HEK293T (cell line): Measurements from ENCODE around the gene MCM10.

Experiments
- CTCF ChIA-PET: fragments of 350-600 bp; formaldehyde crosslinking; extraction: SDS; loops from one replicate; lab custom pipeline; 2021; ENCODE audit warnings: antibody characterized with exemption, inconsistent platforms; lab: Yijun Ruan, JAX
- POLR2A ChIA-PET: fragments of 350-600 bp; formaldehyde crosslinking; extraction: SDS; loops from one replicate; lab custom pipeline; 2020; ENCODE audit warnings: antibody characterized with exemption, inconsistent platforms; lab: Yijun Ruan, JAX
- DNase-seq: peaks from one replicate; pipeline ENCODE4 v3.0.0; 2012; ENCODE audit warnings: mixed read lengths; ENCODE audit errors: extremely low spot score
- ARNT ChIP-seq: fragments of 450-650 bp; IDR thresholded peaks from 2 replicates; pipeline ENCODE4 v1.6.1; 2017; ENCODE audit warnings: mild to moderate bottlenecking
- BHLHE40 ChIP-seq: fragments of 450-650 bp; IDR thresholded peaks from 2 replicates; pipeline ENCODE4 v1.6.1; 2016; ENCODE audit warnings: mild to moderate bottlenecking, moderate library complexity, borderline replicate concordance
- CTBP1 ChIP-seq: fragments of 450-650 bp; IDR thresholded peaks from 2 replicates; pipeline ENCODE4 v1.6.1; 2016; ENCODE audit warnings: borderline replicate concordance
- ELF4 ChIP-seq: fragments of 450-650 bp; IDR thresholded peaks from 2 replicates; pipeline ENCODE4 v1.6.1; 2017; ENCODE audit warnings: antibody characterized with exemption
- FOXA1 ChIP-seq: fragments of 450-650 bp; IDR thresholded peaks from 2 replicates; pipeline ENCODE4 v1.6.1; 2016; ENCODE audit warnings: mild to moderate bottlenecking
- FOXK2 ChIP-seq: fragments of 450-650 bp; IDR thresholded peaks from 2 replicates; pipeline ENCODE4 v1.6.1; 2016; ENCODE audit warnings: mild to moderate bottlenecking
- FOXM1 ChIP-seq: fragments of 450-650 bp; IDR thresholded peaks from 2 replicates; pipeline ENCODE4 v1.6.1; 2017; ENCODE audit warnings: mild to moderate bottlenecking, borderline replicate concordance
- HDGF ChIP-seq: fragments of 450-650 bp; IDR thresholded peaks from 2 replicates; pipeline ENCODE4 v1.6.1; 2017; ENCODE audit warnings: antibody characterized with exemption, borderline replicate concordance
- L3MBTL2 ChIP-seq: fragments of 450-650 bp; conservative IDR thresholded peaks from 2 replicates; pipeline ENCODE4 v1.6.1; 2016; ENCODE audit warnings: mild to moderate bottlenecking
- LEF1 ChIP-seq: fragments of 450-650 bp; IDR thresholded peaks from 2 replicates; pipeline ENCODE4 v1.6.1; 2017; ENCODE audit warnings: mild to moderate bottlenecking, borderline replicate concordance
- NFRKB ChIP-seq: fragments of 450-650 bp; IDR thresholded peaks from 2 replicates; pipeline ENCODE4 v1.6.1; 2016; ENCODE audit warnings: mild to moderate bottlenecking, moderate library complexity
- PKNOX1 ChIP-seq: fragments of 450-650 bp; IDR thresholded peaks from 2 replicates; pipeline ENCODE4 v1.6.1; 2016
- SP1 ChIP-seq: fragments of 450-650 bp; IDR thresholded peaks from 2 replicates; pipeline ENCODE4 v1.6.1; 2017
- SUZ12 ChIP-seq: fragments of 450-650 bp; IDR thresholded peaks from 2 replicates; pipeline ENCODE4 v1.6.1; 2016; ENCODE audit warnings: mild to moderate bottlenecking
- TARDBP ChIP-seq: fragments of 450-650 bp; IDR thresholded peaks from 2 replicates; pipeline ENCODE4 v1.6.1; 2016
- ZNF384 ChIP-seq: fragments of 450-650 bp; IDR thresholded peaks from 2 replicates; pipeline ENCODE4 v1.6.1; 2016

The MCM10 gene

DNA sequence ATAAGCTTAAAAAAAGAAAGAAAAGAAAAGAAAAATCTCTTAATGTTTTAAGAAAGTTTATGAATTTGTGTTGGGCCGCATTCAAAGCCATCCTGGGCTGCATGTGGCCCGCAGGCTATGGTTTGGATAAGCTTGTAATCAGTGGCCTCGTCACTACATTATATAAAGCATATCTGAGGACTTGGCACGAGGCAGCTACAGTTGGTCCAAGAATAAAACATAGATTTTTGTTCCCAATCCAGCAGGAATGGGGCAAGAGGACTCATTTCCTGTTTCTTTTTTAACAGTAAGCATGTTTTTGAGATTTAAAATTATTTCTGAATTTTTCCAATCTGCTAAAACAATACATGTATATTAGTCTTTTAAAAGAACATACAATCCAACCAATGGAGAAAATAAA, 28.6 kb downstream of the MCM10 start:
- POLR2A ChIA-PET, result no interaction called here
- DNase-seq, result no peak
- CTCF ChIA-PET, result no interaction called here
- TF ChIP-seq SP1 (no peak), HDGF (no peak), FOXM1 (no peak), NFRKB (no peak), CTBP1 (no peak), TARDBP (no peak), FOXA1 (no peak), L3MBTL2 (no peak), BHLHE40 (no peak), PKNOX1 (no peak), LEF1 (no peak), ZNF384 (no peak), ELF4 (no peak), FOXK2 (no peak), ARNT (no peak), SUZ12 (no peak)

DNA sequence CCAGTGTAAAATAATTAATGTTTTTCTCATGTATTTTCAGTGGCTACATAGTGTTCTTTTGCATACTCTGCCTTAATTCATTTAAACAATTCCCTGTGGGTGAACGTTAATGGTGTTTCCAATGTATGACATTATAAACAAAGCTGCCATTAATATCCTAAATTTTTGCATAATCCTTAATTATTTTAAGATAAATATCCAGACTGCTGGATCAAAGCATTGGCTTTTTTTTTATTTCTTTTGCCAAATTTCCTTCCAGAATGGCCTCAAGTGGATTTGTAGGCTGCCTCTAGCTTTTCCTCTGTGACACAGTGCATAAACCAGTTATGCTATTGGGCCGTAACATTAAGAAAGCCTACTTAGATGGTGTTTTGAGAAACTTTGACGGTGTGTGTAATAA, 29.5 kb downstream of the MCM10 start:
- DNase-seq, result no peak
- CTCF ChIA-PET, result no interaction called here
- POLR2A ChIA-PET, result interaction anchor here (0.9 kb wide), 1 partner anchor 111 kb away, joined by 3 read pairs; no protein-coding TSS in a partner anchor
- TF ChIP-seq L3MBTL2, result no peak

DNA sequence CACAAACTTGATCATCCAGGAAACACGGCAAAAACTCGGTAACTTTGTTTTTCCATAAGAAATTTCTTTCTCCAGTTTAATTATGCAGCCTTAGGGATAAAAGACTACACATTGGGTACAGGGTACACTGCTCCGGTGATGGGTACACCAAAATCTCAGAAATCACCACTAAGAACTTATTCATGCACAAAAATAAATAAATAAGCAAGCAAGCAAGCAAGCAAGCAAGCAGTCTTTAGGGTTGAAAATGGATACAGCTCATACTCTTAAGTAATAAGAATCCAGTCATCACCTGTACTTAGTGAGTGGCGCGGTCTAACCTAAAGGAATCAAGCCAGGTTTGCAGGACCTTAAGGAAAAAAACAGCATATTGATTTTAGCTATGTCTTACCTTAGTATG, 30.0 kb downstream of the MCM10 start:
- no peak for DNase-seq
- ChIA-PET POLR2A (interaction anchor here (0.9 kb wide), 1 partner anchor 111 kb away, joined by 3 read pairs; no protein-coding TSS in a partner anchor), CTCF (no interaction called here)
- no peak for TF ChIP-seq CTBP1
- no peak for TF ChIP-seq L3MBTL2
- no peak for TF ChIP-seq SUZ12
- TF ChIP-seq ARNT, result no peak
- no peak for TF ChIP-seq PKNOX1
- TF ChIP-seq FOXA1, result no peak
- TF ChIP-seq LEF1, result no peak
- TF ChIP-seq ZNF384, result no peak
- TF ChIP-seq SP1, result no peak
- no peak for TF ChIP-seq BHLHE40
- no peak for TF ChIP-seq ELF4

GRCh38 chr10:13193637-13194036, 32.3 kb downstream of the MCM10 start:
- CTCF ChIA-PET, result no interaction called here
- no peak for DNase-seq
- TF ChIP-seq NFRKB, result no peak
- no peak for TF ChIP-seq L3MBTL2
- no peak for TF ChIP-seq BHLHE40
- TF ChIP-seq HDGF, result no peak
- TF ChIP-seq SUZ12, result no peak
- POLR2A ChIA-PET, result no interaction called here

DNA sequence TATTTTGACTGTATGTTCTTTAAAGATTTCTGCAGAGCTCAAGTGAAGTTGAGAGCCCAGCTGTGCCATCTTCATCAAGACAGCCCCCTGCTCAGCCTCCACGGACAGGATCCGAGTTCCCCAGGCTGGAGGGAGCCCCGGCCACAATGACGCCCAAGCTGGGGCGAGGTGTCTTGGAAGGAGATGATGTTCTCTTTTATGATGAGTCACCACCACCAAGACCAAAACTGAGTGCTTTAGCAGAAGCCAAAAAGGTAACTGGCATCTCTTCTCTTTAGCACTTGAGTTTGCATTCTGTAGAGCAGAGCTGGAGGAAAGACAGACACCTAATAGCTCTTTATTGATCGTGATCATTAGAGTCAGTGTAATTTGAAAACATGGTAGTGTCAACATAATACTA, 33.7 kb downstream of the MCM10 start:
- ChIA-PET CTCF (no interaction called here), POLR2A (interaction anchor here (1.3 kb wide), 1 partner anchor 25 kb away, joined by 4 read pairs; no protein-coding TSS in a partner anchor)
- TF ChIP-seq ARNT, result no peak
- TF ChIP-seq L3MBTL2, result no peak
- no peak for TF ChIP-seq CTBP1
- no peak for TF ChIP-seq BHLHE40
- TF ChIP-seq PKNOX1, result no peak
- TF ChIP-seq ELF4, result no peak

GRCh38 chr10:13201132-13201531, 39.8 kb downstream of the MCM10 start:
- CTCF ChIA-PET, result no interaction called here
- no peak for TF ChIP-seq SP1
- TF ChIP-seq PKNOX1, result no peak
- no peak for TF ChIP-seq ELF4
- no peak for TF ChIP-seq FOXM1
- TF ChIP-seq TARDBP, result no peak
- TF ChIP-seq LEF1, result no peak
- no peak for TF ChIP-seq FOXA1
- TF ChIP-seq CTBP1, result no peak
- TF ChIP-seq L3MBTL2, result no peak
- TF ChIP-seq ZNF384, result no peak
- TF ChIP-seq HDGF, result no peak
- no peak for TF ChIP-seq FOXK2
- TF ChIP-seq SUZ12, result no peak
- no peak for TF ChIP-seq ARNT
- no peak for DNase-seq
- POLR2A ChIA-PET, result no interaction called here

More for the DNA sequence above, 33.7 kb downstream of the MCM10 start:
- DNase-seq, result no peak
